ACC112 (cell line): ENCODE measurements around the gene JMJD7.

ENCODE experiments used
- H2AFZ ChIP-seq: fragments of 200-600 bp; sonication (generic); one replicate; pipeline ENCODE4 v1.6.0; 2017; ENCODE audit warnings: antibody characterized with exemption, low read length; ENCODE audit not compliant: unreplicated experiment
- H3K27ac ChIP-seq: fragments of 200-600 bp; sonication (generic); 2 replicates; pipeline ENCODE4 v1.5.1; 2014; ENCODE audit warnings: low read depth, mild to moderate bottlenecking, antibody characterized with exemption, low read length, moderate library complexity
- H3K27me3 ChIP-seq: fragments of 200-600 bp; sonication (generic); 2 replicates; pipeline ENCODE4 v1.6.1; 2014; ENCODE audit warnings: mild to moderate bottlenecking, antibody characterized with exemption, low read length, moderate library complexity, mixed read lengths; ENCODE audit not compliant: insufficient read depth
- H3K36me3 ChIP-seq: fragments of 200-600 bp; sonication (generic); 2 replicates; pipeline ENCODE4 v1.6.1; 2016; ENCODE audit warnings: mild to moderate bottlenecking, antibody characterized with exemption, low read length, moderate library complexity, mixed read lengths; ENCODE audit not compliant: insufficient read depth
- H3K4me1 ChIP-seq: fragments of 200-600 bp; sonication (generic); one replicate; pipeline ENCODE4 v1.6.1; 2016; ENCODE audit warnings: low read length, mixed read lengths; ENCODE audit not compliant: insufficient read depth, unreplicated experiment, control insufficient read depth
- H3K4me3 ChIP-seq: fragments of 200-600 bp; sonication (generic); 2 replicates; pipeline ENCODE4 v1.5.1; 2014; ENCODE audit warnings: mild to moderate bottlenecking, low read depth, low read length
- H3K79me2 ChIP-seq: fragments of 200-600 bp; sonication (generic); one replicate; pipeline ENCODE4 v1.6.0; 2016; ENCODE audit warnings: low read length; ENCODE audit not compliant: control insufficient read depth, unreplicated experiment, insufficient read depth

The JMJD7 gene

DNA sequence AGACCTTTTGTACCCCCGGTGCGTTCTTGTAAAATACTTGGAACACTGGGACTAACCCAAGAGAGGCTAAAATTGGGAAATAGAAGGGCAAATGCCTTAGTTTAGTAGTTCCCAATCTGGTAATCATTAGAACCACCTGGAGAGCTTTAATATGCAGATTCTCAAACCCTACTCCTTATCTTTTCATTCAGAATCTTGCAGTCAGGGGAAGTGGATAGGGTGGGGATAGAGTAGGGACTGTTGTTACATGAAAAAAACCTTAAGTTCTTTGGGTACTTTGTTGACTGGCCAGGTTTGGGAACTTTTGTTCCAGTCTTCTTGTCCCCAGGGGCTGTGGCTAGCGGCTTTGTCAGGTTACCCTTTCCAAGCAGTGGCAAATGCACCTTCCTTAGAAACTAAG, 37.7 kb upstream of the JMJD7 start:
- H3K4me3 ChIP-seq: no peak overlapping the region
- H3K36me3 ChIP-seq: no peaks in the 10 kb centered on the region
- H2AFZ ChIP-seq: no peak overlapping the region
- H3K27me3 ChIP-seq: no peaks in the 10 kb centered on the region
- H3K27ac ChIP-seq: peak overlapping the region; percentile 97
- H3K79me2 ChIP-seq: peaks cover 39% of the 10 kb centered on the region
- peaks cover 42% of the 10 kb centered on the region for H3K4me1 ChIP-seq

DNA sequence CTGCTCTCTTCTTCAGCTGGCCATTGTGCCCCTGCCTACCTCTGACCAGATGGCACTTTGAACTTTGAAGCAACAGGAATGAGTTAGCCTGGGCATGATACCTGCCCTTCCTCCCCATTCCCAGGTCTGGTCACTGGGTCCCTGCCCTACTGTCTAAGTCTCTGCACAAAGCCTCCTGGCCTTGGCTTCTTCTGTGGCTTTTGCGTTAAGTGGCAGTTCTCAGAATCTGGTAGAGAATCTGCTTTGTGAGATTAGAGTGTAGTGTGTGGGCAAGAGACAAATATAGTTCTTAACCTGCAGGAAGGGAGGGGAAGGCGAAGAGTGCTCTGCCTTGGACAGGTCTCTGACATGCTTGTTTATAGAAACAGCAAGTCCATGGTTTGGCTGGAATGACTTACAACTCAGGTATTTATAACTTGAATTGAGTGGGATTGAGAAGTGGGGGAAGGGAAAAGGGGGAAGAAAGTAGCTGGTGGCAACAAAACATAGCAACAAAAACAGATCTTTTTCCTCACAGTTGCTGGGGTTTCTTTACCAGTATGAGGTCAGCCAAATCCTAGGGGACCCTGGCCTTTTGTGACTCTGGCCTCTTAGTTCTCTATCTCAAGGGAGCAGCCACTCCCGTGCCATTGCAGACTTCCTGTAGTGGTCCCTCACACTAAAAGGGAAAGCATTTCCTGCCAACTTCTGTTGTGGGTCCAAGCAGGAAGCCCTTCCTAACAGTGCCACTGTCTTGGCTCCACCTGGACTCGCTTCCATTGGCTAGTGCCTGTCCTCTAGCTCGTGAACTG, 36.9 kb upstream of the JMJD7 start:
- Histone ChIP-seq H3K4me3 (peak overlapping the region; percentile 48; the same call in 1 of the 2 replicates), H3K4me1 (peaks cover 45% of the 10 kb centered on the region), H3K79me2 (peaks cover 37% of the 10 kb centered on the region)

DNA sequence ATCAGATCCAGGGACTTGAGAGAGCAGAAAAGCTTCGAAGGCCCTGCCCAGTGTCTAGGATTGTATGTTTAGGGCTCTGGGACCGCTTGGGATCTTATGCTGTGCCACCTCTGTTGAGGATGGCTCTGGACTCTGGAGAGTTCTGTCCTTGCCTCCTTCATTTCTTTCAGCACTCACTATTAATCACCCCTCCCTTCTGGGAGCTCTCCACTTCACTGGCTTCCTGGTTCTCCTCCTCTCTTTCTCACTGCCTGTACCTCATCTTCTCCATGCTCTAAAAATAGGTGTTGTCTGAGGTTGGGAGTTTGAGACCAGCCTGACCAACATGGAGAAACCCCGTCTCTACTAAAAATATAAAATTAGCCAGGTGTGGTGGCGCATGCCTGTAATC, 36.4 kb upstream of the JMJD7 start:
- H3K4me1 ChIP-seq: peaks cover 51% of the 10 kb centered on the region
- H3K4me3 ChIP-seq: peak overlapping the region; percentile 48; the same call in 1 of the 2 replicates
- no peak overlapping the region for H2AFZ ChIP-seq
- peak overlapping the region; percentile 97 for H3K27ac ChIP-seq
- no peaks in the 10 kb centered on the region for H3K27me3 ChIP-seq
- peaks cover 37% of the 10 kb centered on the region for H3K79me2 ChIP-seq
- H3K36me3 ChIP-seq: no peaks in the 10 kb centered on the region

More for the DNA sequence above, 36.9 kb upstream of the JMJD7 start:
- no peak overlapping the region for H2AFZ ChIP-seq
- H3K27ac ChIP-seq: peak overlapping the region; percentile 97
- no peaks in the 10 kb centered on the region for H3K36me3 ChIP-seq
- no peaks in the 10 kb centered on the region for H3K27me3 ChIP-seq

DNA sequence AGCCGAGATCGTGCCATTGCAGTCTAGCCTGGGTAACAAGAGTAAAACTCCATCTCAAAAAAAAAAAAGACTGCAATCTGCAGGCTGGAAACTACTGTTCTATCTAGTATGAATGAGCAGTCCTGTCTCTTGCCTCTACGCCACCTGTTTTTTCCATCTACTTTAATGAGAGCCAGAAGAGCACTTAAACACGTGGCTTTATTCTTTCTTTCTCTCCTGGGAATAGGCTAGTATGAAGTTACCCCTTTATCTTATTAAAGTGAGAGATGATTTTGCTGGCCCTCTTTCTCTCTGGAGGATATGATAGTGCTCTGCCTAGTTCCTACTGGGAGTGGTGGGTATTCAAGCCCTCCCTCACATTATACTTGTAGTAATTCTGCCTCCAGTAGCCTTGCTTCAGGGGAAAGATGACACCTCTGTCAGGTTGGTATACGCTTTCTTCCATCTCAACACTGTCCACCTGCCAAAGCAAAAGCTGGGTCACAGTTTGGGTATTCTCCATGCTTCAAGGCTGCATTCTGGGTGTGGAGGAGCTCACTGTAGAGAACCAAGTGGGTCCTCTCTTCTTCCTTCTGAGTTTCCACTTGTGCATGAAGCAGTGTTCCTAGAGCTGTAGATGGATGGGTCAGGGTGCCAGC, 35.8 kb upstream of the JMJD7 start:
- peak overlapping the region; percentile 97 for H3K27ac ChIP-seq
- no peak overlapping the region for H2AFZ ChIP-seq
- peaks cover 40% of the 10 kb centered on the region for H3K79me2 ChIP-seq
- no peaks in the 10 kb centered on the region for H3K27me3 ChIP-seq
- H3K4me1 ChIP-seq: peaks cover 57% of the 10 kb centered on the region
- H3K4me3 ChIP-seq: no peak overlapping the region
- no peaks in the 10 kb centered on the region for H3K36me3 ChIP-seq

DNA sequence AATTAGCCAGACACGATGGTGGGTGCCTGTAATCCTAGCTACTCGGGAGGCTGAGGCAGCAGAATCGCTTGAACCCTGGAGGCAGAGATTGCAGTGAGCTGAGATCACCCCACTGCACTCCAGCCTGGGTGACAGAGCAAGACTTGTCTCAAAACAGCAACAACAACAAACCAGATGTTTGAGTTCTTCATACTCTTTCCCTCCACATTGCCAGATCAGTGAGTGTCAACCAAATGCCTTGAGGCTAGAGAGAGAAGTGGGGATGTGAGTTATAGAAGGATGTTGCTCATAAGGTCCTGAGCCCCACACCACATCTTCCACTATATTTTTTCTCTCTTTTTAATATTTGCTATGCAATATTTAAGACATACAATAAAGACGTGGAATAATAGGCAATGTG, 33.8 kb upstream of the JMJD7 start:
- Histone ChIP-seq H3K27me3 (no peaks in the 10 kb centered on the region), H3K36me3 (no peaks in the 10 kb centered on the region), H3K4me1 (peaks cover 62% of the 10 kb centered on the region), H2AFZ (no peak overlapping the region), H3K27ac (no peak overlapping the region), H3K79me2 (peaks cover 43% of the 10 kb centered on the region), H3K4me3 (no peak overlapping the region)

DNA sequence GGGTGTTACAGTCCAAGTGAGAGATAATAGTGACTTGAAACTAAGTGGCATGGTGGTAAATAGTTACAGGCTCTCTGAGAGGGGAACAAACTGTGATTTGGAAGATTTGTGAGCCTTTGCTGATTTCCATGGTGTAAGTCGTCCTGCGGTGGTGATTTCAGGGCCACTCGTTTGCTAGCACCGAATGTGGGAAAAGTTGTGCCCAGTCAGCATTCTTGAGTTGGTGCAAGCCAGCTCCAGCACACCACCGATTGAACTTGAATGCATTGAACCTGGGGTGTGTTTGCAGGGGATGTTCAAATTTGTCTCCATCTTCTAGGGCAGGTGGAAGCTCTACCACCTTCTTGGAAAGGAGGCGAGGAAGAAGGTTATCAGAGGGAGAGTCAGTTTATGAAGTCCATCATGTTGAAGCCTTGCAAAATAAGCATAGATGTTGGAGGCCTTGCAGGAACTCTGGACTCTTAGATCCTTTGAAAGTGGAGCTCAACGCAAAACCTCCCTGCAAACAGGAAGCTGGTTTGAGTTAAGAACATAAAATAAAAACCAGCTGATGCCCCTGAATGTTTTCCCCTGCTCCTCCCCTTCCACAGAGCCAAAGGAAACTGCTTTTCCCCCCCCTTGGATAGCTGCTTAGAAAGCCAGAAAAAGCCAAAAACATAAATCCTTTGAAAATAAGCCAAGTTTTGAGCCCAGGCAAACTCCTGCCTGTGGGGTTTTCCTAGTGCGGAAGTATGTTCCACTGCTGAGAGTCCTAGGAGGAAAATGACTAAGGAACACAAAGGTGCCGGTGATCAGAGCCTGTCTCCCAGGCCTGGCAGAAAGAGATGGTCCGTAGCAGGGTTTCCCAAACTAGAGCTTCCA, 31.7 kb upstream of the JMJD7 start:
- peak overlapping the region; percentile 35; the same call in 1 of the 2 replicates for H3K4me3 ChIP-seq
- H3K27ac ChIP-seq: peak overlapping the region; percentile 63
- peaks cover 49% of the 10 kb centered on the region for H3K4me1 ChIP-seq
- H2AFZ ChIP-seq: no peak overlapping the region
- no peaks in the 10 kb centered on the region for H3K27me3 ChIP-seq
- peaks cover 8% of the 10 kb centered on the region; the same call in 1 of the 2 replicates for H3K36me3 ChIP-seq
- peaks cover 32% of the 10 kb centered on the region for H3K79me2 ChIP-seq

DNA sequence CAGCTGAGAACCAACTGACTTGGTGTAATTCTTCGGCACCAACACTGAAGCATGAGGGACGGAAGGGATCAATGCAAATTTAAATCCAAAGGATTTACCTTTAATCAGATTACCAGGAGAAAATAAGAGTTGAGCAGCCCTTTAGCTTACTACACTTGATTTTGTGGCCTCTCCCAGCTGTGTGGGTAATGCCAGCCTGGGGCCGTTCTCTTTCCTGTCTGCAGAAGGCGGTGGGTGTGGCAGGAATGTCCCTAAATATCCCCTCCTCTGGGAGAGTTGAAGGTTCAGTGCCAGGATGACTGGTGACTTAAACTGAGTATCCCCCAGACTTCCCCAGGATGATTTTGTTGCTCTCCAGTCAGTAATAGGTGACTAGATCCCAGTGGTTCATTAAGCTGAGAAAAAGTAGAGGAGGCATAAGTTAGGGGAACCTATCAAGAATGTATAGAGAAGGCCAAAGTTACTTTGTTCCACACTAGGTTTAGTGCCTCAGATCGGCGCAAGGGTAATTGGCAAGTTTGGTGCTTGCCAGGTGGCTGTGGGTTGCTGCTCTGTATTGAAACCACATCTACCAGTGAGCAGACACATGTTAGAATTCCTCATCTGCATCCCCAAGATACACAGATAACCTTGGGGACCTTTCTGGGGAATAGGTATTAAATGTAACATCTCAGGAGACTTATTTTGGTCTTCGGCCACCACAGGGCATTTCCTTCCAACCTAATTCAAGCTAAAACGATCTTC, 30.5 kb upstream of the JMJD7 start:
- Histone ChIP-seq H3K79me2 (peaks cover 20% of the 10 kb centered on the region), H2AFZ (no peak overlapping the region), H3K27me3 (no peaks in the 10 kb centered on the region), H3K4me3 (peak overlapping the region; percentile 35; the same call in 1 of the 2 replicates), H3K4me1 (peaks cover 43% of the 10 kb centered on the region), H3K27ac (peak overlapping the region; percentile 63), H3K36me3 (peaks cover 8% of the 10 kb centered on the region; the same call in 1 of the 2 replicates)

DNA sequence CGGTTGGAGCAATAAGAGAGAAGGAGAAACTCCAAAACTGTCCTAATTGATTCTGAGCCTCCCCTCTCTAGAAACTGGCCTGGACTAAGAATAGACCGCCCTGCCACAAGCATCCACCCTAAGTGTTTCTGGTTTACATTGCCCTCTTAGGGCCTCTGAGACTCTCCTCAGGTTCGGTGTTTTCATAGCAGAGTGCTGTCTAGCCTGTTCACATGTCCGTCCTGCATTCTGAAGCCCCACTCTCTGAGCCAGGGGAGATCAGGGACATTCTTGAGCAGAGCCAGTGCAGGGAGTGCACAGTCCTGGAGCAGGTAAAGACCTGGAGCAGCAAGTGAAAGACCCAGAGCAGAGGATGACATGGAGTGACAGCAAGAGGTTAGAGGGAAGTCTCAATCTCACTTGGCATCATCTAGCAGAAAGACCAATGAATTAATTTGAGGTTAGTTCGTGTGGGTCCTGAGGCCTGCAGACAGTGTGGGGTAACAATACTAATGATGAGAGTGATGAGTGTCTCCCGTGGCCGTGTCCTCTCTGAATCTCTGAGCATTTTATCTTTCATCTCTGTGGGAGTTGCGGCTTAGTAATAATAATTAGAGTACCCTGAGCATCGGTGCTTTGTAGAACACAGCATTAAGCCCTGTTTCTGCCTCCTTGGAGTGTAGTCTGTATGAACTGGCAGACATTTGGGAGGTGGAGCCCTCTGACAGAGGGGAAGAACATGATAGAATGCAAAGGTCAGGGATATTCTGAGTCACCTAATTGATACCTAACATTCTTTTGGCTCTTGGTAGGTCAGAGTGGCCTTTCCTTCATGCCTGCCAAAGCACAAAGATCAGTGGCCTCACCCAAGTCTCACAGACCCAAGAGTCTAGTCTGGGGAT, 29.0 kb upstream of the JMJD7 start:
- Histone ChIP-seq H3K4me1 (peaks cover 43% of the 10 kb centered on the region), H3K4me3 (no peak overlapping the region), H3K79me2 (peaks cover 15% of the 10 kb centered on the region), H3K27me3 (no peaks in the 10 kb centered on the region), H3K27ac (no peak overlapping the region), H3K36me3 (peaks cover 8% of the 10 kb centered on the region; the same call in 1 of the 2 replicates), H2AFZ (no peak overlapping the region)

DNA sequence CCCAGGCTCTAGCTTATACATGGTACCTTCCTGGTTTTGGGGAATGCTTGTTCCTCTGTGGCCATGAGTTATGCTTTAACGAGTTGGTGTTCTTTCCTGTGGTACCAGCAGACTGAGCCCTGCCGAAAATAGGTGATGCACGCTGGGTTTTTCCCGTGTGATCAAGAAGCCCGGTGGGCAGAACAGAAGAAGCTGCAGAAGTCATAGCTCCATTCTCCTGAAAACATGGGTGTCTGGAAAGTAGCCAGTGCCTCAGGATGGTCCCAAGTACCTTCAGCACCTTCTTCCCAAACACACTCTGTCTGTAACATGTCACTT, 28.4 kb upstream of the JMJD7 start:
- Histone ChIP-seq H3K27ac (no peak overlapping the region), H3K4me1 (peaks cover 43% of the 10 kb centered on the region), H3K27me3 (no peaks in the 10 kb centered on the region), H2AFZ (no peak overlapping the region), H3K4me3 (no peak overlapping the region), H3K36me3 (peaks cover 8% of the 10 kb centered on the region; the same call in 1 of the 2 replicates), H3K79me2 (peaks cover 15% of the 10 kb centered on the region)
